ENCODE measurements around the gene WNT10A.
A peak's percentile ranks its signal among the peaks of the same experiment; 100 is the strongest.

The WNT10A gene

GRCh38 chr2:218898109-218898878 is 17.6 kb downstream of the WNT10A start (continued):
- TF ChIP-seq ZBTB17 (tag by site-specific recombination; IDR thresholded peaks at IDR 0.05) (peak; percentile 37; the same call in 1 of the 2 replicates), ZNF704 (tag by site-specific recombination; IDR thresholded peaks at IDR 0.05) (no peak), ZNF544 (tag by site-specific recombination; IDR thresholded peaks at IDR 0.05) (no peak), ZNF214 (tag by site-specific recombination; IDR thresholded peaks at IDR 0.05; ENCODE audit: borderline replicate concordance) (no peak), ZNF366 (tag by site-specific recombination; conservative IDR thresholded peaks at IDR 0.05) (no peak), ZNF555 (tag by site-specific recombination; conservative IDR thresholded peaks at IDR 0.05) (no peak), ZSCAN4 (tag by site-specific recombination; IDR thresholded peaks at IDR 0.05) (no peak), ZNF596 (tag by site-specific recombination; IDR thresholded peaks at IDR 0.05) (no peak), KLF7 (tag by site-specific recombination; IDR thresholded peaks at IDR 0.05; ENCODE audit: borderline replicate concordance) (peak; percentile 94), SP2 (tag by site-specific recombination; IDR thresholded peaks at IDR 0.05) (peak; percentile 55), ZBTB49 (tag by site-specific recombination; IDR thresholded peaks at IDR 0.05; ENCODE audit: low read depth) (no peak), ZNF426 (tag by site-specific recombination; IDR thresholded peaks at IDR 0.05) (no peak), ZNF629 (tag by site-specific recombination; IDR thresholded peaks at IDR 0.05) (no peak), ZNF837 (tag by site-specific recombination; IDR thresholded peaks at IDR 0.05) (no peak), SALL2 (tag by site-specific recombination; IDR thresholded peaks at IDR 0.05; ENCODE audit: borderline replicate concordance) (no peak), ZNF621 (tag by site-specific recombination; IDR thresholded peaks at IDR 0.05) (no peak), ZNF747 (tag by site-specific recombination; IDR thresholded peaks at IDR 0.05) (no peak), ZNF670 (tag by site-specific recombination; IDR thresholded peaks at IDR 0.05; ENCODE audit: low read depth) (no peak), SP7 (tag by site-specific recombination; IDR thresholded peaks at IDR 0.05) (peak; percentile 49), ZNF558 (tag by site-specific recombination; IDR thresholded peaks at IDR 0.05) (no peak), ZNF792 (tag by site-specific recombination; IDR thresholded peaks at IDR 0.05) (no peak), GLIS2 (tag by site-specific recombination; IDR thresholded peaks at IDR 0.05) (peak; percentile 87), ZNF24 (tag by site-specific recombination; IDR thresholded peaks at IDR 0.05) (no peak)
- TF ChIP-seq, protein P1, sequence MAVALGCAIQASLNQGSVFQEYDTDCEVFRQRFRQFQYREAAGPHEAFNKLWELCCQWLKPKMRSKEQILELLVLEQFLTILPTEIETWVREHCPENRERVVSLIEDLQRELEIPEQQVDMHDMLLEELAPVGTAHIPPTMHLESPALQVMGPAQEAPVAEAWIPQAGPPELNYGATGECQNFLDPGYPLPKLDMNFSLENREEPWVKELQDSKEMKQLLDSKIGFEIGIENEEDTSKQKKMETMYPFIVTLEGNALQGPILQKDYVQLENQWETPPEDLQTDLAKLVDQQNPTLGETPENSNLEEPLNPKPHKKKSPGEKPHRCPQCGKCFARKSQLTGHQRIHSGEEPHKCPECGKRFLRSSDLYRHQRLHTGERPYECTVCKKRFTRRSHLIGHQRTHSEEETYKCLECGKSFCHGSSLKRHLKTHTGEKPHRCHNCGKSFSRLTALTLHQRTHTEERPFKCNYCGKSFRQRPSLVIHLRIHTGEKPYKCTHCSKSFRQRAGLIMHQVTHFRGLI (tag by site-specific recombination; IDR thresholded peaks at IDR 0.05) = peak; percentile 64
- TF ChIP-seq, protein P2, sequence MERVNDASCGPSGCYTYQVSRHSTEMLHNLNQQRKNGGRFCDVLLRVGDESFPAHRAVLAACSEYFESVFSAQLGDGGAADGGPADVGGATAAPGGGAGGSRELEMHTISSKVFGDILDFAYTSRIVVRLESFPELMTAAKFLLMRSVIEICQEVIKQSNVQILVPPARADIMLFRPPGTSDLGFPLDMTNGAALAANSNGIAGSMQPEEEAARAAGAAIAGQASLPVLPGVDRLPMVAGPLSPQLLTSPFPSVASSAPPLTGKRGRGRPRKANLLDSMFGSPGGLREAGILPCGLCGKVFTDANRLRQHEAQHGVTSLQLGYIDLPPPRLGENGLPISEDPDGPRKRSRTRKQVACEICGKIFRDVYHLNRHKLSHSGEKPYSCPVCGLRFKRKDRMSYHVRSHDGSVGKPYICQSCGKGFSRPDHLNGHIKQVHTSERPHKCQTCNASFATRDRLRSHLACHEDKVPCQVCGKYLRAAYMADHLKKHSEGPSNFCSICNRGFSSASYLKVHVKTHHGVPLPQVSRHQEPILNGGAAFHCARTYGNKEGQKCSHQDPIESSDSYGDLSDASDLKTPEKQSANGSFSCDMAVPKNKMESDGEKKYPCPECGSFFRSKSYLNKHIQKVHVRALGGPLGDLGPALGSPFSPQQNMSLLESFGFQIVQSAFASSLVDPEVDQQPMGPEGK (tag by site-specific recombination; IDR thresholded peaks at IDR 0.05) = peak; percentile 72
- TF ChIP-seq, protein P3, sequence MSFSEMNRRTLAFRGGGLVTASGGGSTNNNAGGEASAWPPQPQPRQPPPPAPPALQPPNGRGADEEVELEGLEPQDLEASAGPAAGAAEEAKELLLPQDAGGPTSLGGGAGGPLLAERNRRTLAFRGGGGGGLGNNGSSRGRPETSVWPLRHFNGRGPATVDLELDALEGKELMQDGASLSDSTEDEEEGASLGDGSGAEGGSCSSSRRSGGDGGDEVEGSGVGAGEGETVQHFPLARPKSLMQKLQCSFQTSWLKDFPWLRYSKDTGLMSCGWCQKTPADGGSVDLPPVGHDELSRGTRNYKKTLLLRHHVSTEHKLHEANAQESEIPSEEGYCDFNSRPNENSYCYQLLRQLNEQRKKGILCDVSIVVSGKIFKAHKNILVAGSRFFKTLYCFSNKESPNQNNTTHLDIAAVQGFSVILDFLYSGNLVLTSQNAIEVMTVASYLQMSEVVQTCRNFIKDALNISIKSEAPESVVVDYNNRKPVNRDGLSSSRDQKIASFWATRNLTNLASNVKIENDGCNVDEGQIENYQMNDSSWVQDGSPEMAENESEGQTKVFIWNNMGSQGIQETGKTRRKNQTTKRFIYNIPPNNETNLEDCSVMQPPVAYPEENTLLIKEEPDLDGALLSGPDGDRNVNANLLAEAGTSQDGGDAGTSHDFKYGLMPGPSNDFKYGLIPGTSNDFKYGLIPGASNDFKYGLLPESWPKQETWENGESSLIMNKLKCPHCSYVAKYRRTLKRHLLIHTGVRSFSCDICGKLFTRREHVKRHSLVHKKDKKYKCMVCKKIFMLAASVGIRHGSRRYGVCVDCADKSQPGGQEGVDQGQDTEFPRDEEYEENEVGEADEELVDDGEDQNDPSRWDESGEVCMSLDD (tag by site-specific recombination; IDR thresholded peaks at IDR 0.05) = peak; percentile 77
